Measurements from ENCODE around the gene BCAP31. TPM values are rescaled to one million over a fixed set of nuclear protein-coding genes. Genes with fewer than 3 reads are reported as not detected.

The BCAP31 gene
- total RNA-seq, 2 donors from 2014 or later = 129 to 133 TPM

Other genes with a start within 250 kb of the BCAP31 start
- 100 to 1,000 TPM; 392 to 743 TPM for gene BGN, start 229.4 kb downstream of the BCAP31 start, total RNA-seq
- gene ATP2B3, start 206.7 kb downstream of the BCAP31 start, total RNA-seq = under 1 TPM in 1 of 2 donors, not detected in 1; 0.19 TPM
- gene CCNQ, start 125.2 kb downstream of the BCAP31 start, total RNA-seq = 10 to 100 TPM; 15.8 to 21.7 TPM
- gene DUSP9, start 77.2 kb downstream of the BCAP31 start, total RNA-seq = not detected
- gene PNCK, start 50.6 kb downstream of the BCAP31 start, total RNA-seq = 10 to 100 TPM; 41.1 to 58.9 TPM
- gene SLC6A8, start 36.5 kb downstream of the BCAP31 start, total RNA-seq = 10 to 100 TPM; 33.5 to 42.3 TPM
- 10 to 100 TPM; 14.7 to 22.6 TPM for gene ABCD1, start 469 bp upstream of the BCAP31 start, total RNA-seq
- 10 to 100 TPM; 16.8 to 19.1 TPM for gene PLXNB3, start 39.9 kb upstream of the BCAP31 start, total RNA-seq
- gene SRPK3, start 56.7 kb upstream of the BCAP31 start, total RNA-seq = 1 to 10 TPM; 5.4 to 9.8 TPM
- gene IDH3G, start 70.0 kb upstream of the BCAP31 start, total RNA-seq = 10 to 100 TPM; 43.9 to 44.1 TPM
- 100 to 1,000 TPM; 164 to 225 TPM for gene SSR4, start 70.3 kb upstream of the BCAP31 start, total RNA-seq
- gene PDZD4, start 106.2 kb upstream of the BCAP31 start, total RNA-seq = 10 to 100 TPM; 21.0 to 22.9 TPM
- gene L1CAM, start 161.8 kb upstream of the BCAP31 start, total RNA-seq = 1 to 10 TPM; 3.8 to 4.4 TPM
- 1 to 10 TPM; 1.4 to 2.0 TPM for gene AVPR2, start 180.3 kb upstream of the BCAP31 start, total RNA-seq
- 10 to 100 TPM; 36.3 to 47.1 TPM for gene ARHGAP4, start 201.9 kb upstream of the BCAP31 start, total RNA-seq
- gene NAA10, start 210.7 kb upstream of the BCAP31 start, total RNA-seq = 10 to 100 TPM; 69.4 to 75.4 TPM
- 10 to 100 TPM; 11.4 to 17.6 TPM for gene RENBP, start 220.3 kb upstream of the BCAP31 start, total RNA-seq
- 10 to 100 TPM; 36.9 to 44.6 TPM for gene HCFC1, start 247.4 kb upstream of the BCAP31 start, total RNA-seq
- 1 to 10 TPM; 6.9 to 9.3 TPM for gene TMEM187, start 248.4 kb upstream of the BCAP31 start, total RNA-seq